Psoas muscle (tissue), 8 donors: ENCODE data around the gene CHMP1A. TPM values are rescaled to one million over a fixed set of nuclear protein-coding genes. Genes with fewer than 3 reads are reported as not detected.

Experiments
- ATAC-seq, 4 donors: fragments of 200-7000 bp; cut with Tn5 transposase; one replicate each; pipeline ENCODE4 v1.9.1; 2020; ENCODE audit warnings: moderate library complexity in 3 of 4, mild to moderate bottlenecking in 2 of 4
- DNase-seq, 2 donors: peaks; one replicate each; pipeline ENCODE4 v3.0.0-alpha.2; 2020
- H3K27ac ChIP-seq: fragments of 200-600 bp; one replicate; pipeline ENCODE4 v1.8.0; 2022
- H3K27me3 ChIP-seq, 3 donors: fragments of 200-600 bp in 1 of 3; one replicate each; pipeline versions ENCODE4 v1.6.1 to v1.8.0; 2013 to 2022; ENCODE audit warnings: low read length in 2 of 3, mild to moderate bottlenecking in 2 of 3, moderate library complexity in 1 of 3; ENCODE audit not compliant: insufficient read depth in 3 of 3
- H3K36me3 ChIP-seq, 2 donors: fragments of 200-600 bp in 1 of 2; one replicate each; pipeline versions ENCODE4 v1.6.1 to v1.8.0; 2013 to 2022; ENCODE audit warnings: low read depth in 1 of 2, mild to moderate bottlenecking in 1 of 2, moderate library complexity in 1 of 2; ENCODE audit not compliant: insufficient read depth in 1 of 2
- H3K4me1 ChIP-seq: fragments of 200-600 bp; one replicate; pipeline ENCODE4 v1.8.0; 2022
- H3K4me3 ChIP-seq: fragments of 200-600 bp; one replicate; pipeline ENCODE4 v1.8.0; 2022; ENCODE audit warnings: mild to moderate bottlenecking
- H3K9me3 ChIP-seq: fragments of 200-600 bp; one replicate; pipeline ENCODE4 v1.8.0; 2022
- WGBS, 3 donors: extraction: QIAGEN DNeasy Blood & Tissue Kit; methylation state at CpG; one replicate each; pipeline versions ENCODE4 v1.1.6 to v1.1.7; 2013; 5-methylcytosine and 5-hydroxymethylcytosine counted together
- intact Hi-C, 2 donors: fragments of 100-400 bp; cut with DNase I; formaldehyde crosslinking; loops; one replicate each; pipeline versions ENCODE4 v1.11.0 to v1.14.2; 2022
- polyA plus RNA-seq, 3 donors: library from polyadenylated mRNA; stranded (reverse); fragments of 200-250 nt; gene quantifications; one replicate each; pipeline ENCODE4 v1.2.3, GENCODE V29; 2013
- total RNA-seq, 4 donors: library from RNA; stranded (reverse); fragmentation: NEBNext Ultra II Directional in 2 of 4; extraction: Animal tissue kit (Norgen Biotek cat#: 25700) in 2 of 4; gene quantifications; one replicate each; pipeline versions ENCODE4 v1.2.1 to v1.2.4, GENCODE V29; 2021 to 2023
- TF ChIP-seq, protein P1 (sequence below): fragments of 200-600 bp; IDR thresholded peaks from one replicate; pipeline ENCODE4 v1.8.0; 2022; ENCODE audit warnings: antibody characterized with exemption
- donor health status: healthy with polysubstance abuse.
- donor health status: DM: no; HTN: no; CAD: no; lungs with moderate emphysema.
- donor health status: Bipolar disorder and iron deficiency.
- donor health status: healthy.
- donor health status: DM: yes; HTN: yes; CAD: no.
- donor health status: DM: no; HTN: no; CAD: no.
- donor health status: DM: no; HTN: no; CAD: no.
- donor health status: DM: yes; HTN: yes; CAD: no.

CHMP1A gene
- total and polyA plus RNA-seq, 7 donors: 42.2 to 91.9 (median 49.9) TPM

- Histone ChIP-seq H3K4me3 (no peak overlapping the region), H3K4me1 (peaks cover 20% of the 10 kb centered on the region), H3K9me3 (no peaks in the 10 kb centered on the region), H3K27ac (no peak overlapping the region), H3K27me3 (peaks cover 0 to 22% (median 0%) of the 10 kb centered on the region in 3 donors), H3K36me3 (peaks cover 11 to 30% of the 10 kb centered on the region in 2 donors)
- whole genome bisulfite sequencing, 3 donors: 42 to 52% (median 42%) methylated on average over 30 to 32 of the region's 32 CpGs
- TF ChIP-seq, protein P1, sequence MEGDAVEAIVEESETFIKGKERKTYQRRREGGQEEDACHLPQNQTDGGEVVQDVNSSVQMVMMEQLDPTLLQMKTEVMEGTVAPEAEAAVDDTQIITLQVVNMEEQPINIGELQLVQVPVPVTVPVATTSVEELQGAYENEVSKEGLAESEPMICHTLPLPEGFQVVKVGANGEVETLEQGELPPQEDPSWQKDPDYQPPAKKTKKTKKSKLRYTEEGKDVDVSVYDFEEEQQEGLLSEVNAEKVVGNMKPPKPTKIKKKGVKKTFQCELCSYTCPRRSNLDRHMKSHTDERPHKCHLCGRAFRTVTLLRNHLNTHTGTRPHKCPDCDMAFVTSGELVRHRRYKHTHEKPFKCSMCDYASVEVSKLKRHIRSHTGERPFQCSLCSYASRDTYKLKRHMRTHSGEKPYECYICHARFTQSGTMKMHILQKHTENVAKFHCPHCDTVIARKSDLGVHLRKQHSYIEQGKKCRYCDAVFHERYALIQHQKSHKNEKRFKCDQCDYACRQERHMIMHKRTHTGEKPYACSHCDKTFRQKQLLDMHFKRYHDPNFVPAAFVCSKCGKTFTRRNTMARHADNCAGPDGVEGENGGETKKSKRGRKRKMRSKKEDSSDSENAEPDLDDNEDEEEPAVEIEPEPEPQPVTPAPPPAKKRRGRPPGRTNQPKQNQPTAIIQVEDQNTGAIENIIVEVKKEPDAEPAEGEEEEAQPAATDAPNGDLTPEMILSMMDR: no peak
- intact Hi-C loops: no loop called here
- no peak for ATAC-seq
- peak in 1 of 2 donors; percentile 48 for DNase-seq
These were observed 40.3 kb upstream of the CHMP1A start for GRCh38 chr16:89697616-89698331.

GRCh38 chr16:89697161-89697615 lies 39.7 kb upstream of the CHMP1A start:
- Histone ChIP-seq H3K27ac (no peak overlapping the region), H3K4me1 (peaks cover 20% of the 10 kb centered on the region), H3K9me3 (no peaks in the 10 kb centered on the region), H3K27me3 (peaks cover 0 to 17% (median 0%) of the 10 kb centered on the region in 3 donors), H3K36me3 (peaks cover 11 to 36% of the 10 kb centered on the region in 2 donors), H3K4me3 (no peak overlapping the region)
- DNase-seq: peak in 1 of 2 donors; percentile 77
- TF ChIP-seq, protein P1: no peak
- peak in 2 of 4 donors; percentile 30 to 47 for ATAC-seq
- WGBS, 3 donors: 26 to 39% (median 35%) methylated on average over 18 to 19 of the region's 19 CpGs
- intact Hi-C loops: no loop called here

DNA sequence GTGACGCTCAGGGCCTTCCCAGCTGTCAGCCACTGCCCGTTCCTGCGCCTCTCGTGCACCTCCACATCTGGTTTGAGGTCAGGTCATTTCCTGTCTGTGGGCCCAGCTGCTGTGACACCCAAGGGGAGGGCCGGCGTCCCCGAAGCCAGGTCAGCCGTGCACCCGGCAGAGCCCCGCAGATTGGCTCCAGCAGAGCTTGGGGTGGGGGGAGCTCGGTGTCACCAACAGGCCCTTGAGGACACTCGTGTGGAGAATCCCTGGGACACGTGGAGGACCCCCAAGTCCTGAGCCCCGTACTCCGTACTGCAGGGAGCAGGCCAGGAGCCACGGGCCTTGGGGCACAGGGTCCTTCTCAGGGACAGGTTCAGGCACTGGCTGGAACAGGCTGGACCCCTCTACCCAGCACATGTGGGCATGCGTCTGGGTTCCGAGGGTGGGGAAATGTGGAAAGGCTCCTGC lies 39.2 kb upstream of the CHMP1A start:
- H3K36me3 ChIP-seq: peaks cover 11 to 40% of the 10 kb centered on the region in 2 donors
- 72 to 76% (median 74%) methylated on average over 18 of the region's 18 CpGs for WGBS, 3 donors

GRCh38 chr16:89695875-89696669 lies 38.6 kb upstream of the CHMP1A start:
- Histone ChIP-seq H3K27ac (no peak overlapping the region), H3K4me3 (no peak overlapping the region), H3K36me3 (peaks cover 11 to 47% of the 10 kb centered on the region in 2 donors), H3K27me3 (peaks cover 0 to 9% (median 0%) of the 10 kb centered on the region in 3 donors), H3K4me1 (peaks cover 14% of the 10 kb centered on the region), H3K9me3 (no peaks in the 10 kb centered on the region)
- DNase-seq (peak in 1 of 2 donors; percentile 50), ATAC-seq (no peak)
- intact Hi-C loops: no loop called here
- TF ChIP-seq, protein P1: no peak
- 84 to 86% (median 84%) methylated on average over 25 of the region's 25 CpGs for WGBS, 3 donors

More for the DNA sequence above, 39.2 kb upstream of the CHMP1A start:
- TF ChIP-seq, protein P1: no peak
- H3K9me3 ChIP-seq: no peaks in the 10 kb centered on the region
- ATAC-seq: no peak
- H3K4me3 ChIP-seq: no peak overlapping the region
- no peak overlapping the region for H3K27ac ChIP-seq
- intact Hi-C loops: no loop called here
- peak in 1 of 2 donors; percentile 55 for DNase-seq
- peaks cover 0 to 12% (median 0%) of the 10 kb centered on the region in 3 donors for H3K27me3 ChIP-seq
- peaks cover 15% of the 10 kb centered on the region for H3K4me1 ChIP-seq
